Small intestine (tissue), 7 donors: ENCODE results near the gene EFCAB11. TPM values are rescaled to one million over a fixed set of nuclear protein-coding genes. Genes with fewer than 3 reads are reported as not detected.
A peak's percentile ranks its signal among the peaks of the same experiment; 100 is the strongest.

Experiments used
- DNase-seq, 2 donors: peaks; one replicate each; pipeline versions ENCODE4 v3.0.0 to v3.0.0-alpha.2; 2013
- FAIRE-seq: peaks from 2 replicates; lab custom pipeline; 2012; peaks lifted over from hg19 to GRCh38; lab: Jason Lieb, UNC
- H3K27ac ChIP-seq, 3 donors: one replicate each; pipeline ENCODE4 v1.5.1; 2013; ENCODE audit warnings: low read length in 2 of 3, mild to moderate bottlenecking in 2 of 3, control low read depth in 1 of 3, inconsistent platforms in 1 of 3, low read depth in 1 of 3, moderate library complexity in 1 of 3
- H3K27me3 ChIP-seq, 3 donors: one replicate each; pipeline ENCODE4 v1.6.1; 2013; ENCODE audit warnings: low read length in 3 of 3, inconsistent platforms in 1 of 3; ENCODE audit not compliant: control insufficient read depth in 3 of 3, insufficient read depth in 3 of 3
- H3K36me3 ChIP-seq, 3 donors: one replicate each; pipeline ENCODE4 v1.6.1; 2013; ENCODE audit warnings: low read length in 3 of 3, inconsistent platforms in 1 of 3, low read depth in 1 of 3, mild to moderate bottlenecking in 1 of 3, moderate library complexity in 1 of 3; ENCODE audit not compliant: control insufficient read depth in 3 of 3, insufficient read depth in 2 of 3
- H3K4me1 ChIP-seq, 3 donors: one replicate each; pipeline ENCODE4 v1.6.1; 2013; ENCODE audit warnings: low read length in 2 of 3, inconsistent platforms in 1 of 3, low read depth in 1 of 3, mild to moderate bottlenecking in 1 of 3, moderate library complexity in 1 of 3; ENCODE audit not compliant: control insufficient read depth in 3 of 3, insufficient read depth in 2 of 3
- H3K4me3 ChIP-seq, 3 donors: one replicate each; pipeline ENCODE4 v1.5.1; 2013; ENCODE audit warnings: low read length in 3 of 3, control low read depth in 1 of 3, inconsistent platforms in 1 of 3, low read depth in 1 of 3, mild to moderate bottlenecking in 1 of 3, moderate library complexity in 1 of 3
- H3K9me3 ChIP-seq, 2 donors: one replicate each; pipeline ENCODE4 v1.6.1; 2013; ENCODE audit warnings: low read depth in 1 of 2, low read length in 1 of 2; ENCODE audit not compliant: control insufficient read depth in 2 of 2, insufficient read depth in 1 of 2
- WGBS, 3 donors: extraction: QIAGEN DNeasy Blood & Tissue Kit; methylation state at CpG; one replicate each; pipeline ENCODE4 v1.1.7; 2013; 5-methylcytosine and 5-hydroxymethylcytosine counted together
- polyA plus RNA-seq, 4 donors: library from polyadenylated mRNA; stranded (reverse) in 3 of 4; unstranded in 1 of 4; fragments of 200-250 nt in 3 of 4; fragments of 120-200 nt in 1 of 4; gene quantifications; one replicate each; pipeline versions ENCODE4 v1.2.1 to v1.2.3, GENCODE V29; 2013
- donor health status: healthy with polysubstance abuse.
- donor health status: control.
- donor health status: control.
- donor health status: Bipolar disorder and iron deficiency.
- donor health status: healthy.

EFCAB11 gene
- polyA plus RNA-seq, 4 donors: 3.8 to 15.4 (median 7.8) TPM

DNA sequence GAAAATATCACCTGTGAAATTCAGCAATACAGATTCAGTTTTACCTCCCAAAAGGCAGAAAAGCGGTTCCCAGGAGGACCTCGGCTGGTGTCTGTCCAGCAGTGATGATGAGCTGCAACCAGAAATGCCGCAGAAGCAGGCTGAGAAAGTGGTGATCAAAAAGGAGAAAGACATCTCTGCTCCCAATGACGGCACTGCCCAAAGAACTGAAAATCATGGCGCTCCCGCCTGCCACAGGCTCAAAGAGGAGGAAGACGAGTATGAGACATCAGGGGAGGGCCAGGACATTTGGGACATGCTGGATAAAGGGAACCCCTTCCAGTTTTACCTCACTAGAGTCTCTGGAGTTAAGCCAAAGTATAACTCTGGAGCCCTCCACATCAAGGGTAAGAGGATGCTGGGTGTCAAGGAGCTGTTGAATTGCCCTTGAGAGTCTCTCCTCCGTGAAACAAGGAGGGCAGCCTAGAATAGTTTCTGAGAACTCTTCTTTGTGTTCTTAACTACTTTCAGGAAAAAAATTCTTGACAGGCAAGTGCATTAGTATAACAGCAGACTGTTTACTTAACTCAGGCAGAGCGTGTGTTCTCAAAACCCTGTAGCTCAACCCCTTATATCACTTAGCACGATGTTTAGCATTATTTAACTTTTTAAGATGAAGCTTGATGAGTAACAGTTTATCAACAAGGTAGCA lies 8.9 kb upstream of the EFCAB11 start:
- WGBS, 3 donors: 92 to 96% (median 96%) methylated on average over 10 of the region's 10 CpGs
- H3K9me3 ChIP-seq: peaks cover 0 to under 1% of the 10 kb centered on the region in 2 donors
- DNase-seq: no peak
- no peak overlapping the region for H3K4me3 ChIP-seq
- no peak overlapping the region for H3K27ac ChIP-seq
- peaks cover 9 to 16% (median 12%) of the 10 kb centered on the region in 3 donors for H3K36me3 ChIP-seq
- H3K4me1 ChIP-seq: peaks cover 0 to 2% (median 0%) of the 10 kb centered on the region in 3 donors
- no peak for FAIRE-seq
- H3K27me3 ChIP-seq: no peaks in the 10 kb centered on the region

DNA sequence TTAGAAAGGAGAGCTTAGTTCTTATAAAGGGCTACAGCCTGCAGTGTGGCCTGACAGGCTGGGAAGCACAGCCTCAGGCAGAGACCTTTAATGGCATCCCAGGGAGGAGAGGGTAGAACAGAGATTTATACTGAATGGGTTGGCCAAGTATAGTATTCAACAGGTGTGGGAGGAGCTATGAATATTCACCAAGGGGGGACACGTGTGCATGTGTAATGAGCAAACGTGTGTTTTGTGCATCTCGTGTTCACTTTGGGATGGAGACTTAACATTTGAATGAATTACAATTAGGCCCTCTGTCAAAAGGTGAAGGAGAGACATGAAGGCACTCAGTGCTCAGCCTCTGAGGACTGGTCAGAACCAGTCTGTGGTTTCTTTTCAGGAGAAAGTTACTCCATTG lies 6.4 kb upstream of the EFCAB11 start:
- Histone ChIP-seq H3K4me3 (no peak overlapping the region), H3K9me3 (peaks cover 0 to 8% of the 10 kb centered on the region in 2 donors), H3K27me3 (no peaks in the 10 kb centered on the region), H3K4me1 (peaks cover 0 to 12% (median 3%) of the 10 kb centered on the region in 3 donors), H3K36me3 (peaks cover 7 to 22% (median 9%) of the 10 kb centered on the region in 3 donors), H3K27ac (no peak overlapping the region)
- no peak for DNase-seq
- no peak for FAIRE-seq
- WGBS, 3 donors: 74 to 84% (median 83%) methylated on average over 3 of the region's 3 CpGs

DNA sequence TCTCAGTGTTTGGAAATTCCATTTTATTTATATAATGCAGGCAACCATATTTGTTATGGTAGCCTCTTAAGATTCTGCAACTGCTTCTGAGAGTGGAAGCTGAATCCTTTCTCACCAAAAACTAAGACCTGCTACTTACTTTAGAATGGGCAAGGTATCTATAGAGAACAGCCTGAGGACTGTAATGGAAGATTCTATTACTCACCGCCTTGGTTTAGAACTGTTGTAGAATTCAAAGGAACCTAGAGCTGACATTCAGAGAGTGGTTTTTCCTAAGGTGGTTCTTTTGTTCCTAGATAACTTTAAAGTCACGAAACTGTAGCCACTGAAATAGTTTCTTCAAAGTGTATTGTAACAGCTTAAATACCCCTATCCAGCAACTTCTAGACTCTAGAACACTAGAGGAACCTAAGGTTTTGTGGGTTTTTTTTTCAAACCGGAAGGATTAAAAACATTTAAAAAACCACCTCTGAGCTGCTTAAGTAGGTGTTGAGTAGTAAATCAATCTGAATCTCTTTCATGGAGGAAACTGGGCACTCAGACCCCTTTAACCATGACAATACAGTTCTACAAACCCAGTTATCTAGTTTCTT lies 5.4 kb upstream of the EFCAB11 start:
- H3K27ac ChIP-seq: no peak overlapping the region
- 74 to 89% (median 78%) methylated on average over 3 of the region's 3 CpGs for WGBS, 3 donors
- H3K4me3 ChIP-seq: no peak overlapping the region
- H3K27me3 ChIP-seq: no peaks in the 10 kb centered on the region
- peaks cover 0 to 8% of the 10 kb centered on the region in 2 donors for H3K9me3 ChIP-seq
- DNase-seq: peak in 1 of 2 donors; percentile 5
- no peak for FAIRE-seq
- H3K36me3 ChIP-seq: peaks cover 7 to 22% (median 9%) of the 10 kb centered on the region in 3 donors
- H3K4me1 ChIP-seq: peaks cover 0 to 12% (median 3%) of the 10 kb centered on the region in 3 donors

DNA sequence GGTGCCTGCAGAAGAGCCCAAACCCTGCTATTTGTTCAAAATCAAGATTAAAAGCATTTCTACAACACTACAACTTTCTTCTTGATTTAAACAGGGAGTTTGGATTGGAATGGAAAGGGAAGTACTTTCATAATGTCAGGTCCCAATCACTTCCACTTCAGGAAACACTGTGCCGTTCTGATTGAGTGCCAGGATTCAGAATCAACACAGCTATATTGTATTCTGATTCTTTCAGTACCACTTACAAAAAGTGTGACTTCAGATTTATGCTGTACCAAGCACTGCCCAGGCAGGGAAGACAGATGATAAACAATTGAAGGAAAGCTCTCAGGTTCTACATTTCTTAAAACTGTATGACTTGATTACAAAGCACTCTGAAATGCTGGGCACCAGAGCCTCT lies 4.4 kb upstream of the EFCAB11 start:
- FAIRE-seq (no peak), DNase-seq (no peak)
- Histone ChIP-seq H3K9me3 (peaks cover 0 to 8% of the 10 kb centered on the region in 2 donors), H3K4me3 (no peak overlapping the region), H3K36me3 (peaks cover 7 to 22% (median 7%) of the 10 kb centered on the region in 3 donors), H3K27ac (no peak overlapping the region), H3K27me3 (no peaks in the 10 kb centered on the region), H3K4me1 (peaks cover 3 to 12% (median 3%) of the 10 kb centered on the region in 3 donors)
- WGBS, 3 donors: 74 to 94% (median 82%) methylated on average over 1 of the region's 1 CpG

DNA sequence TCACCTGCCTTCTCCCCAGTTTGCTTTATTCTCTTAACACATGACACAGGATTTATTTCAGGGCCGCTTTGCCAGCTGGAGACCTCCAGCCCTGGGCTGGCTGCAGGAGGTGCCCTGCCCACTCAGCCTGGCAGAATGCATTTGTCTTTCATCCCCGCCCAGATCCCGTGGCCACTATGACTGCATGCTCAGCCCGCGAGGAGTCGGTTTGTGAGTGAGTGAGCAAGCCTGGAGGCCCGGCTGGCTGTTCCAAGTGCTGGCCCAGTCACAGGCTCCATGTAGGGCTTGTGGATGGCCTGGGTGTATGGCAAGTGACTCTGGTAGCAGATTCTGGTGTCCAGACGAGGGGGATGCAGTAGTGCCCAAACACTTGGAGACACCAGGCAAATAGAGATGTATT lies 3.3 kb upstream of the EFCAB11 start:
- H3K27ac ChIP-seq: no peak overlapping the region
- 96 to 99% (median 98%) methylated on average over 8 of the region's 8 CpGs for WGBS, 3 donors
- peaks cover 0 to 13% (median 0%) of the 10 kb centered on the region in 3 donors for H3K36me3 ChIP-seq
- peaks cover 0 to 8% of the 10 kb centered on the region in 2 donors for H3K9me3 ChIP-seq
- no peaks in the 10 kb centered on the region for H3K27me3 ChIP-seq
- peaks cover 3 to 15% (median 6%) of the 10 kb centered on the region in 3 donors for H3K4me1 ChIP-seq
- H3K4me3 ChIP-seq: no peak overlapping the region
- DNase-seq (no peak), FAIRE-seq (no peak)

DNA sequence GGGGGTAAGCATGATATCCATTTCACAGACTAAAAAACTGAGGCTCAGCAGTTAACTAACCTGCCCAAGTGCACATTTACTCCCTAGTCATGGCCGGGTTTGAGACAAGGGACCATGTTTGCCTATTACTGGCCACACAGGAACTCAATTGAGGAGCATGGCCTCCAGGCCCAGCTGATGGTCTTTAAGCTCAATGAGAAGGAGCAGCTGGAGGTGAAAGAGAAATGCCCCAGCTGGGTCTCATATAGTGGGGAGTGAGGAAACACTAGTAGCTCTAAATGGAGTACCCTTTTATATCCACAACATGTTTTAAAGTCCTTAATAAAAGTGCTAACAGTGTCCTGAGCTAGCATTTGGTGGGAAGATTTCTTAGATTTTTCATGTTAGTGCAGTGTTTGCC lies 2.8 kb upstream of the EFCAB11 start:
- no peak overlapping the region for H3K4me3 ChIP-seq
- peaks cover 3 to 15% (median 6%) of the 10 kb centered on the region in 3 donors for H3K4me1 ChIP-seq
- peaks cover 0 to 8% of the 10 kb centered on the region in 2 donors for H3K9me3 ChIP-seq
- no peaks in the 10 kb centered on the region for H3K27me3 ChIP-seq
- DNase-seq: no peak
- H3K36me3 ChIP-seq: peaks cover 0 to 11% (median 0%) of the 10 kb centered on the region in 3 donors
- no peak overlapping the region for H3K27ac ChIP-seq
- no peak for FAIRE-seq
- 80 to 92% (median 87%) methylated on average over 1 of the region's 1 CpG for WGBS, 3 donors

DNA sequence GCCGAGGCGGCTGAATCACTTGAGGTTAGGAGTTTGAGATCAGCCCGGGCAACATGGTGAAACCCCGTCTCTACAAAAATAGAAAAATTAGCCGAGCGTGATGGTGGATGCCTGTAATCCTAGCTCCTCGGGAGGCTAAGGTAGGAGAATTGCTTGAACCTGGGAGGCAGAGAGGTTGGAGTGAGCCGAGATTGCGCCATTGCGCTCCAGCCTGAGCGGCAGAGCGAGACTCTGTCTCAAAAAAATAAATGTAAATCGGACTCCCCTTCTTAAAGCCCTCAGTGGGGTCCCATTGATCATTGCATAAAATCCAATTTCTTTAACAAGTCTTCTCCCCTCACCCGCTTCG lies 2.1 kb upstream of the EFCAB11 start:
- WGBS, 3 donors: 16 to 29% (median 24%) methylated on average over 15 of the region's 15 CpGs
- Histone ChIP-seq H3K27ac (peak overlapping the region; percentile 92 to 98 (median 93)), H3K4me3 (peak overlapping the region; percentile 16 to 94 (median 57)), H3K27me3 (no peaks in the 10 kb centered on the region), H3K36me3 (peaks cover 0 to 11% (median 0%) of the 10 kb centered on the region in 3 donors), H3K9me3 (peaks cover 0 to 8% of the 10 kb centered on the region in 2 donors), H3K4me1 (peaks cover 3 to 15% (median 6%) of the 10 kb centered on the region in 3 donors)
- FAIRE-seq (no peak), DNase-seq (no peak)

DNA sequence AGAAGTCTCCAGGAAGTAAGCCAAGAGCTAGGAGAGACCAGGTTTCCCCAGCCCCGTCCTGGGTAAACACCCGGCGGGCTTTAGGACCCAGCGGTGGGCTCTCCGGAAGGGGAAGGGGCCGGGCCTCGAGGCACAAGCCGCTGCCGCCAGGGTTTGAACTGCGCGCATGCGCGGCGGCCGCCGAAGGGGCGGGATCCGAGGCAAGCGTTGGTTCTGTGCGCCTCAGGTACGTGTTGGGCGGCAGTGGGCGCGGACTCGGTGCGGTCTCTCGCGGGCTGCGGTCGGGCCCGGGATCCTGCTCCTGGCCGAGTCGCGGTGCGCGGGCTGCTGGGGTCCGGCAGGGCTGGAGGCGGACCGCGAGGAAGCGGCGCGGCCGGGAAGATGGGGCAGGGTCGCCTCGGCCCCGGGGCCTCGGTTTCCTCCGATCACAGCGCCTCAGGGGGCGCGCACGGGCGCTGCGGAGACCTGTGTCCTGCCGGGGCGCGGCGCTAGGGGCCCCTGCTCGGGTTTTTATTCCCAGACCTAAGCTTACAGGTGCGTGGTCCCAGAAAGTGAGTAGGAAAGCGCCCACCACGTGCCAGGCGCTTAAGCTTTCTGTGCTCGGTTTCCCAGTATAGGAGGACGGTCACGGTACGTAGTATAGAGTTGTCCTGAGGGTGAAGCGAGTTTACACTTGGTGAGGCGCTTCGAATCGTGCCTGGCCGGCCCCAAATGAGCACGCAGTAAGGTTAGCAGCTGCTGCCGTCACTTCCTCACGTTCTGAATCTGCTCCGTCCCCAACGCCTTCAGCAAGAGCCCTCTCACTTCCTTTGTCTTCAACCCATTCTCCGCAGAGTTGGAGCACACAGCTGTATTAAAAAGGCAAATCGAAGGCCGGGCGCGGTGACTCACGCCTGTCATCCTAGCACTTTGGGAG lies 1.5 kb upstream of the EFCAB11 start, which contains the start of gene TDP1:
Gene TDP1 (plus strand): TSS at position 183 of the 916 bp plus-strand sequence. CDS start 7,188 bp downstream, outside the sequence.
- FAIRE-seq (no peak), DNase-seq (peak; percentile 97 to 99)
- H3K4me3 ChIP-seq: peak within 1 kb of the TSS; percentile 57 to 94 (median 92)
- no peaks in the 10 kb centered on the region for H3K27me3 ChIP-seq
- H3K36me3 ChIP-seq: peaks cover 0 to 11% (median 0%) of the 10 kb centered on the region in 3 donors
- peaks cover 3 to 15% (median 6%) of the 10 kb centered on the region in 3 donors for H3K4me1 ChIP-seq
- H3K9me3 ChIP-seq: peaks cover 0 to 8% of the 10 kb centered on the region in 2 donors
- H3K27ac ChIP-seq: peak within 1 kb of the TSS; percentile 92 to 98 (median 93)
- WGBS, 3 donors: 0% methylated on average over 59 to 84 of the region's 84 CpGs
